ENCODE results near the gene TRPM4.
"Not testable (repeated sequence)": the region's sequence is repeated elsewhere in the genome, so short reads cannot be mapped to it uniquely, and the experiment has no call there.

Gene TRPM4

DNA sequence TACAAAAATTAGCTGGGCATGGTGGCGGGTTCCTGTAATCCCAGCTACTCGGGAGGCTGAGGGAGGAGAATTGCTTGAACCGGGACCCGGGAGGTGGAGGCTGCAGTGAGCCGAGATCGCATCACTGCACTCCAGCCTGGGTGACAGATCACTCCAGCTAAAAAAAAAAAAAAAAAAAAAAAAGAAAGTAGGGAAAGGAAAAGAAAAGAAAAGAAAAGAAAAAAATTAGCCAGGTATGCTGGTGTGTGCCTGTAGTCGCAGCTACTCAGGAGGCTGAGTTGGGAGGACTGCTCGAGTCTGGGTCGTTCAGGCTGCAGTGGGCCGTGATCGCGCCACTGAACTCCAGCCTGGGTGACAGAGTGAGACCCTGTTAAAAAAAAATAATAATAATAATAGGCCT lies 30.4 kb upstream of the TRPM4 start:
- DNase-seq (ENCODE audit: low read depth, low spot score): not testable (repeated sequence)

GRCh38 chr19:49127674-49128544 lies 29.7 kb upstream of the TRPM4 start:
- peak; percentile 86 for DNase-seq (ENCODE audit: low read depth, low spot score)

GRCh38 chr19:49128545-49129237 lies 28.9 kb upstream of the TRPM4 start:
- DNase-seq (ENCODE audit: low read depth, low spot score): no peak

GRCh38 chr19:49129238-49129583 lies 28.4 kb upstream of the TRPM4 start:
- DNase-seq (ENCODE audit: low read depth, low spot score): no peak

DNA sequence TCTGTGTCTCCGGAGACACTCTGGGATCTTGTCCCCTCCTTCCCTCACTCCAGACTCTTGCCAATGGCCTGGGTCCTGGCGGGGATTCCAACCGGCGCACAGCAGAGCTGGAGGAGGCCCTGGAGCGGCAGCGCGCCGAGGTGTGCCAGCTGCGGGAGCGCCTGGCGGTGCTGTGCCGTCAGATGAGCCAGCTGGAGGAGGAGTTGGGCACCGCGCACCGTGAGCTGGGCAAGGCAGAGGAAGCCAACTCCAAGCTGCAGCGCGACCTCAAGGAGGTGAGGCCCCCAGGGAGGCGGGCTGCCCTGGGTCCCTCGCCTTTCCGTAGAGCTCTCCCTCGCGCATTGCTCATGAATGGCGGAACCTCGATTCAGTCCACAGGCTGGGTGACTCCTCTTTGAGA lies 27.3 kb upstream of the TRPM4 start:
- DNase-seq (ENCODE audit: low read depth, low spot score): no peak

GRCh38 chr19:49132974-49133609 lies 24.5 kb upstream of the TRPM4 start:
- DNase-seq (ENCODE audit: low read depth, low spot score): no peak

DNA sequence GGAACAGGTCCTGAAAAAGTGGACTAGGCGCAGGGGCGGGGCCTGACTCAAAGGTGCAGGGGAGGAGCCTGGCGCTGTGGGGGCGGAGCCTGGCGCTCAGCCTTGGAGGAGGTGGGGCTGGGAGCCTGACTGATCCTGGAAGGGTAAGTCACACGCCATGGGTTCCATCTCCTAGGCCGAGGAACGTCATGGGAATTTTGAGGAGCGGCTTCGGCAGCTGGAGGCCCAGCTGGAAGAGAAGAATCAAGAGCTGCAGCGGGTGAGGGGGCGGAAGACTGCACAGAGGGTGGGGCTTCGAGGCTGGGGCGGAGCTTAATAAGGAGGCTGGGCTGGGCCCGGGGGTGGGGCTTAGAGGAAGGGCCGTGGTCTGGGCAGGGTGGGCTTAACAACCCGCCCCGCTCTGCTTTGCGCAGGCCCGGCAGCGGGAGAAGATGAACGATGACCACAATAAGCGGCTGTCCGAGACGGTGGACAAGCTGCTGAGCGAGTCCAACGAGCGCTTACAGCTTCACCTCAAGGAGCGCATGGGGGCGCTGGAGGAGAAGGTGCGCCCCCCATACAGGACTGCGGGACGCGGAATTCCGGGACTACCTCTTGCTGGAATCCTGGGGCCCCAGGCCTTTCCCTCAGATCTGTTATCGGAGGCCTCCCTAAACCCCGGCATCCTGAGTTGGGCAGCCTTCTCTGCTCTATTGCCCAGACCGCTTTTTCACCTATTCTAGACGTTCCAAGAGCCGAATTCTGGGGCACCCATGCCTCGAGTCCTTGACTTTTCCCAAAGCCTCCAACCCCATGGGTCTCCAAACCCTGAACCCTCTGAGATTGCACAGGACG lies 23.8 kb upstream of the TRPM4 start:
- DNase-seq (ENCODE audit: low read depth, low spot score): no peak

DNA sequence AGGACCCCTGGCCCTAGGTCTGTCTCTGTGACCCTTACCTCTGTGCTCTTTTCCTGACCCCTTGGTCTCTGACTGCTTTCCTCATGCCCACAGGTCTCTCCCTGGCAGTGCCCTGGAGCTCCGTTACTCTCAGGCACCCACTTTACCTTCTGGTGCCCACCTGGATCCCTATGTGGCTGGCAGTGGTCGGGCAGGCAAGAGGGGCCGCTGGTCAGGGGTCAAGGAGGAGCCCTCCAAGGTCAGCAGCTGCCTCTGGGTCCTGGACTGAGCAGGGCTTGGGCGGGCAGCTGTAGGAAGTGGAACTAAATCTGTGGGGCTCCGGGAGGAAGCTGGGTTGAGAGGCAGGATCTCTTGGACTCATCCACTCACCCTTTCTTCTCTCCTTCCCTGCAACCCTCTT lies 21.9 kb upstream of the TRPM4 start:
- no peak for DNase-seq (ENCODE audit: low read depth, low spot score)

- no peak for DNase-seq (ENCODE audit: low read depth, low spot score)
These were observed 20.8 kb upstream of the TRPM4 start for GRCh38 chr19:49136771-49137171.

DNA sequence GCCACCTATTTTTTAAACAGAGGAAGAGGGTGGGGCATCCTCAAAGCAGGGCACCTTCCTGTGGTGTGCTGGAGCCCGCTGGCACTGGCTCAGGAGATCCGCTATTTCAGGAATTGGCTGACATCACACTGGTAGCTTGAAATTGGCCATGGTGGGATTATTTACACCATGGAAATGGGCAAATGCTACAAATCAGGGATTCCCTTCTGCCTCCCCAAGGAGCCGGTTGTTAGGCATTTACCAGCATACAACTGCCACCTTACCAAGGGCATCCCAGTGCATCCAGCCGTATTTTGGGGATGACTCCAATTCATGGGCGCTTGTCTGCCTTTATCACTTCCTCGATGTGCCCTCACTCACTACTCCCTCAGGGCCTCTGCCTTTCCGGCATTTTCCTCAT lies 16.6 kb upstream of the TRPM4 start:
- no peak for DNase-seq (ENCODE audit: low read depth, low spot score)

DNA sequence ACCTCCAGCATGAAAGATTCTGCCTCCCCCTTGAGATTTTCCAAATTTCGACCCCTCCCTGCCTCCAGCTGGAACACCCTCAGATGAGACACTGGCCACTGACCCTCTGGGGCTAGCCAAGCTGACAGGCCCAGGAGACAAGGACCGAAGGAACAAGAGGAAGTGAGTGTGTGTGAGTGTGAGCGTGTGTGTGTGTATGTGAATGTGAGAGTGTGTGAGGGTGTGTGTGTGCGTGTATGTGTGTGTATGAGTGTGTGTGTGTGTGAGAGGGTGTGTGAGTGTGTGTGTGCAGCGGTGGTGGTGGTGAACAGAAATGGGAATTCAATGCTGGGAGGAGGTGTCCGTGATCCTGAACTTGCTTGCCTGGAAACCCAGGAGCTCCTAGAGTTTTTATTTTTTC lies 16.2 kb upstream of the TRPM4 start:
- no peak for DNase-seq (ENCODE audit: low read depth, low spot score)

GRCh38 chr19:49142866-49143335 lies 14.7 kb upstream of the TRPM4 start:
- DNase-seq (ENCODE audit: low read depth, low spot score): no peak

DNA sequence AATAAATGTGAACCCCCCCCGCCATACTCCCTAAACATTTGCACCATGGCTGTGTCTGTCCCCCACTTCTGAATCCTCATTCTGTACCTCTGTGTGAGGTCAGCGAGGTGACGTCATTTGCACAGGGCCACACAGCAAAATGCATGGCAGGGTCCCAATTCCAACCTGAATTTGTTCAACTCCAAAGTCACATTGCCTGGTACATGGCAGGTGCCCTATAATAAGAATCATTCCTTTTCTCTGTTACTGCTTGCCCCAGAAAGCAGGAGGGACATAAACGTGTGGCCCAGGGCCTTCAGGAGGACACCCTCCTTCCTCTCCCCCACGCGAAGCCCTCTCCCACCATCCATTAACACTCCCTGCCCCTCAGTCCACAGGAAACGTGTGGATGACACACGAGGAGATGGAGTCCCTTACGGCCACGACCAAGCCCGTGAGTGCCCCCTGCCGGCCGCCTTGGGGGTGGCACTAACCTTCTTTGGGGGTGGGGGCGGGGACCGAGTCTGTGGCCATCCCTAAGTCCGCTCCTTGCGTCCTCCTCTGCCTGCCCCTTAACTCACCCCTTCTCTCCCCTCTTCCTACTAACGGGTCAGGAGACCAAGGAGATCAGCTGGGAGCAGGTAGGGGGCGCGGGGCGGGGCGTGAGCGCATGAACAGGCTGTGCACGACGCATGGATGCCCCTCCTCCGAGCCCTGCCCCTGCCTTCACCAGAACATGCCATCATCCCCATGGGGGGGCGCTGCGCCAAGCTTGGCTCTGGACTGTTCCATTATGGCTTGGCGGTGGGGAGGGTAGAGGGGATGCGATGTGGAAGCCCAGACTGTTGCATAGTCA lies 11.8 kb upstream of the TRPM4 start:
- peak; percentile 66 for DNase-seq (ENCODE audit: low read depth, low spot score)

GRCh38 chr19:49146408-49146770 lies 11.2 kb upstream of the TRPM4 start:
- not testable (repeated sequence) for DNase-seq (ENCODE audit: low read depth, low spot score)

DNA sequence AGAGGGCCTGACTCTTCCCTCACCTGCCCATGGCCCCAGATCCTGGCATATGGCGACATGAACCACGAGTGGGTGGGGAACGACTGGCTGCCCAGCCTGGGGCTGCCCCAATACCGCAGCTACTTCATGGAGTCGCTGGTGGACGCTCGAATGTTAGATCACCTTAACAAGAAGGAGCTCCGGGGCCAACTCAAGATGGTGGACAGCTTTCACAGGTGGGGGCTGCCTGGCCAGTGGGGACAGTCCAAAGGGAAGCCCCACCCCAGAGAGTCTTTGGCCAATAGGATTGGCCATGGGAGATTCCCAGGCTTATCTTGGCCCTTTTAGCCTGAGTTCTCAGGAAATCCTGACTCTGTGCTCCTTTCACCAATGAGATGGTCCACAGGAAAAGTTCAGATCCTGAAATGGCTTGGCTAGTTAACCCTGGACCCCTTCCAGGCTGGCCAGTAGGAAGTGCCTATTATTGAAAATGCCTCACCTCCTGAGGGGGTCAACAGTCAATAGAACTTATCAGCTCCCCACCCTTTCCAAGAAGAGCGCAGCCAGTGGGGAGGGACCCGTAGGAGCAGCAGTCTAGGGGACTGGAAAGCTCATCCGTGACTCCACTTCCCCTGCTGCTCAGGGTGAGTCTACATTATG lies 9.4 kb upstream of the TRPM4 start:
- DNase-seq (ENCODE audit: low read depth, low spot score): no peak

GRCh38 chr19:49148784-49149651 lies 8.6 kb upstream of the TRPM4 start:
- peak; percentile 62 for DNase-seq (ENCODE audit: low read depth, low spot score)

DNA sequence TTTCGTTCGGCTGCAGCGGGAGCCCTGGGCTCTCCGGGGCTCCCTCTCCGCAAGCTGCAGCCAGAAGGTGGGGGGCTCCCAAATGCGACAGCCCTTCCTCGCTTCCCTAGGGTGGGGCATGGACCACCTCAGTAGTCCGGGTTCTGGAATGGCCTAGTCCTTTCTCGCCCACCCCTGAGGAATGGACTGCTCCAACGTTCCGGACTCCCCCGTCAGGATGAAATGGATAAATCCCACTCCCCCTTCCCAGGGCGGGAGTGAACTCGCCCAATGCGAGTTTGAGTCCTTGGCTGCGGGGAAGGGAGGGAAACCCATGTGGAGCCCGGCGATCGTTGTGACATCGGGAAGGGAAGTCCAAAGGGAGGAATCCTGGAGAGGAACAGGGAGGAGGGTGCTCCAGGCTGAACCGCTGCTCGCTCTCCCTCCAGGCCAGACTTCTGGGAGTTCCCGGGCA lies 7.9 kb upstream of the TRPM4 start:
- DNase-seq (ENCODE audit: low read depth, low spot score): no peak

- no peak for DNase-seq (ENCODE audit: low read depth, low spot score)
These were observed 7.3 kb upstream of the TRPM4 start for GRCh38 chr19:49150106-49150943.

- no peak for DNase-seq (ENCODE audit: low read depth, low spot score)
These were observed 6.7 kb upstream of the TRPM4 start for GRCh38 chr19:49150944-49151243.

Measured in activated CD4-positive, CD25-positive, alpha-beta regulatory T cell treated with anti-CD3 and anti-CD28 coated beads, Interleukin-2, amount 50 U/mL, for 16 hours (primary cell).